H1 (cell line): ENCODE results near the gene MTG1. TPM values are rescaled to one million over a fixed set of nuclear protein-coding genes. Genes with fewer than 3 reads are reported as not detected.
"Not testable (repeated sequence)": the region's sequence is repeated elsewhere in the genome, so short reads cannot be mapped to it uniquely, and the experiment has no call there.

Experiments
- CTCF ChIA-PET: fragments of 300-600 bp; sonication (Branson Sonifier 250); formaldehyde crosslinking; loops from one replicate; lab custom pipeline; 2021; ENCODE audit not compliant: partially characterized antibody; lab: Charles Lee
- POLR2A ChIA-PET: fragments of 300-600 bp; sonication (Branson Sonifier 250); formaldehyde crosslinking; loops from one replicate; lab custom pipeline; 2021; ENCODE audit warnings: inconsistent platforms; ENCODE audit not compliant: partially characterized antibody; lab: Charles Lee
- DNase-seq, 2 experiments: peaks; one replicate each; pipeline versions ENCODE4 v3.0.0 to v3.0.0-alpha.2; 2010 to 2022; ENCODE audit warnings: low spot score in 2 of 2, low read depth in 1 of 2, mixed read lengths in 1 of 2
- FAIRE-seq: peaks from 2 replicates; lab custom pipeline; 2011; peaks lifted over from hg19 to GRCh38; lab: Jason Lieb, UNC
- H2AFZ ChIP-seq: 2 replicates; pipeline ENCODE4 v1.8.1; 2012; ENCODE audit warnings: low read length, inconsistent platforms
- H2AK5ac ChIP-seq: 2 replicates; pipeline ENCODE4 v1.6.1; 2013; ENCODE audit warnings: low read depth, low read length
- H2BK120ac ChIP-seq: replicated peaks from 2 replicates; pipeline ENCODE3; 2013; ENCODE audit warnings: low read depth, low read length, inconsistent platforms
- H2BK12ac ChIP-seq: 2 replicates; pipeline ENCODE4 v1.6.1; 2013; ENCODE audit warnings: low read depth, low read length
- H2BK15ac ChIP-seq: 2 replicates; pipeline ENCODE4 v1.6.1; 2013; ENCODE audit warnings: low read length
- H2BK20ac ChIP-seq: 2 replicates; pipeline ENCODE4 v1.6.1; 2013; ENCODE audit warnings: low read length
- H2BK5ac ChIP-seq: 2 replicates; pipeline ENCODE4 v1.6.1; 2013; ENCODE audit warnings: low read depth, low read length
- H3K14ac ChIP-seq: 2 replicates; pipeline ENCODE4 v1.6.1; 2013; ENCODE audit warnings: inconsistent platforms; ENCODE audit not compliant: insufficient read length
- H3K18ac ChIP-seq: 2 replicates; pipeline ENCODE4 v1.6.1; 2013; ENCODE audit warnings: low read length; ENCODE audit errors: extremely low read depth
- H3K23ac ChIP-seq: 2 replicates; pipeline ENCODE4 v1.6.1; 2013; ENCODE audit warnings: inconsistent platforms; ENCODE audit not compliant: insufficient read length
- H3K23me2 ChIP-seq: 2 replicates; pipeline ENCODE4 v1.6.1; 2013; ENCODE audit warnings: low read depth, low read length
- H3K27ac ChIP-seq: 2 replicates; pipeline ENCODE4 v1.6.1; 2011; ENCODE audit warnings: low read depth, low read length, inconsistent platforms
- H3K27me3 ChIP-seq, 4 experiments: replicated peaks in 1 of 4; 1 replicate in 1 of 4; 2 replicates in 3 of 4; pipeline versions ENCODE4 v1.6.1 to v1.8.1; 2011 to 2013; ENCODE audit warnings: low read length in 3 of 4, mild to moderate bottlenecking in 3 of 4, inconsistent platforms in 2 of 4, mixed read lengths in 2 of 4, moderate library complexity in 1 of 4; ENCODE audit not compliant: control insufficient read depth in 3 of 4, insufficient read depth in 3 of 4; ENCODE audit errors: extremely low read depth in 1 of 4
- H3K36me3 ChIP-seq, 4 experiments: 2 replicates each; pipeline versions ENCODE4 v1.6.1 to v1.8.1; 2011 to 2013; ENCODE audit warnings: mild to moderate bottlenecking in 4 of 4, low read length in 3 of 4, moderate library complexity in 2 of 4, control low read depth in 1 of 4, inconsistent platforms in 1 of 4; ENCODE audit not compliant: insufficient read depth in 4 of 4, control insufficient read depth in 2 of 4
- H3K4ac ChIP-seq: replicated peaks from 2 replicates; pipeline ENCODE3; 2013; ENCODE audit warnings: low read length, low read depth, mixed read lengths, inconsistent platforms; ENCODE audit not compliant: insufficient read length
- H3K4me1 ChIP-seq, 4 experiments: replicated peaks in 1 of 4; 1 replicate in 1 of 4; 2 replicates in 3 of 4; pipeline versions ENCODE4 v1.6.1 to v1.8.1; 2011 to 2013; ENCODE audit warnings: low read length in 3 of 4, inconsistent platforms in 2 of 4, mixed read lengths in 1 of 4; ENCODE audit not compliant: insufficient read depth in 4 of 4, control insufficient read depth in 3 of 4
- H3K4me2 ChIP-seq, 2 experiments: 2 replicates each; pipeline versions ENCODE4 v1.6.1 to v1.8.1; 2011 to 2013; ENCODE audit warnings: low read depth in 2 of 2, low read length in 2 of 2, control low read depth in 1 of 2, inconsistent platforms in 1 of 2, mild to moderate bottlenecking in 1 of 2; ENCODE audit not compliant: insufficient read depth in 1 of 2
- H3K4me3 ChIP-seq, 4 experiments: fragments of 200-600, 300-600 bp in 1 of 4; sonication (generic), shearing (Covaris generic), sonication (Bioruptor Twin) in 1 of 4; 2 replicates each; pipeline versions ENCODE4 v1.5.1 to v1.8.1; 2011 to 2016; ENCODE audit warnings: low read length in 4 of 4, low read depth in 3 of 4, control low read depth in 2 of 4, inconsistent platforms in 2 of 4, mild to moderate bottlenecking in 2 of 4, mixed read lengths in 1 of 4, moderate library complexity in 1 of 4; ENCODE audit not compliant: insufficient read depth in 2 of 4; ENCODE audit errors: extremely low read depth in 1 of 4
- H3K56ac ChIP-seq: replicated peaks from 2 replicates; pipeline ENCODE3; 2013; ENCODE audit warnings: low read depth, mild to moderate bottlenecking, mixed read lengths, low read length, inconsistent platforms; ENCODE audit not compliant: insufficient read length
- H3K79me1 ChIP-seq: 2 replicates; pipeline ENCODE4 v1.6.1; 2013; ENCODE audit warnings: low read depth, low read length, control low read depth
- H3K79me2 ChIP-seq, 2 experiments: 2 replicates each; pipeline versions ENCODE4 v1.6.1 to v1.8.1; 2012 to 2013; ENCODE audit warnings: low read length in 2 of 2, mild to moderate bottlenecking in 2 of 2, inconsistent platforms in 1 of 2; ENCODE audit not compliant: insufficient read depth in 2 of 2, control insufficient read depth in 1 of 2
- H3K9ac ChIP-seq, 4 experiments: replicated peaks in 1 of 4; 1 replicate in 1 of 4; 2 replicates in 3 of 4; pipeline versions ENCODE4 v1.6.1 to v1.8.1; 2011 to 2013; ENCODE audit warnings: low read depth in 3 of 4, low read length in 3 of 4, control low read depth in 2 of 4, mild to moderate bottlenecking in 2 of 4, moderate library complexity in 2 of 4, inconsistent platforms in 1 of 4; ENCODE audit errors: extremely low read depth in 1 of 4
- H3K9me3 ChIP-seq, 2 experiments: 2 replicates each; pipeline versions ENCODE4 v1.6.1 to v1.8.1; 2012 to 2013; ENCODE audit warnings: mild to moderate bottlenecking in 2 of 2, moderate library complexity in 2 of 2, control low read depth in 1 of 2, inconsistent platforms in 1 of 2, low read depth in 1 of 2, low read length in 1 of 2, mixed read lengths in 1 of 2; ENCODE audit not compliant: insufficient read depth in 2 of 2
- H4K20me1 ChIP-seq, 2 experiments: replicated peaks in 1 of 2; 2 replicates each; pipeline versions ENCODE3 to v1.8.1; 2011 to 2013; ENCODE audit warnings: inconsistent platforms in 2 of 2, low read length in 2 of 2, mild to moderate bottlenecking in 1 of 2; ENCODE audit not compliant: insufficient read depth in 2 of 2, control insufficient read depth in 1 of 2
- H4K5ac ChIP-seq: 2 replicates; pipeline ENCODE4 v1.6.1; 2013; ENCODE audit warnings: low read length, low read depth, mixed read lengths, inconsistent platforms; ENCODE audit not compliant: insufficient read length
- H4K8ac ChIP-seq: 2 replicates; pipeline ENCODE4 v1.8.0; 2013; ENCODE audit warnings: mild to moderate bottlenecking, moderate library complexity, low read length, inconsistent platforms; ENCODE audit not compliant: insufficient read depth; ENCODE audit errors: extremely low read depth
- H4K91ac ChIP-seq: replicated peaks from 2 replicates; pipeline ENCODE3; 2013; ENCODE audit warnings: low read length, mixed read lengths, inconsistent platforms; ENCODE audit not compliant: insufficient read length
- WGBS, 2 experiments: shearing (Covaris generic) in 1 of 2; methylation state at CpG; one replicate each; pipeline versions ENCODE4 v1.1.6 to v1.1.7; 2013 to 2015; ENCODE audit warnings: low lambda C conversion rate in 2 of 2, mixed read lengths in 2 of 2, inconsistent platforms in 1 of 2, low coverage in 1 of 2, missing lambda C conversion rate in 1 of 2; ENCODE audit not compliant: insufficient replicate concordance in 2 of 2, insufficient coverage in 1 of 2, insufficient read length in 1 of 2; ENCODE audit errors: extremely low coverage in 1 of 2, missing lambda C conversion rate in 1 of 2; 5-methylcytosine and 5-hydroxymethylcytosine counted together
- polyA plus RNA-seq, 7 experiments: library from polyadenylated mRNA; depleted of rRNA in 3 of 7; stranded (reverse) in 5 of 7; unstranded in 2 of 7; fragments of >200 nt in 5 of 7; fragments of 200-250 nt in 2 of 7; gene quantifications; 1 replicate in 5 of 7; 2 replicates in 1 of 7; 4 replicates in 1 of 7; pipeline versions ENCODE4 v1.2.1 to v1.2.3, GENCODE V29; 2011 to 2013; ENCODE audit warnings: missing spikeins in 2 of 7, mixed read lengths in 2 of 7
- total RNA-seq: library from RNA; stranded (reverse); fragmentation: NEBNext Ultra II Directional; extraction: Animal tissue kit (Norgen Biotek cat#: 25700); gene quantifications from 2 replicates; pipeline ENCODE4 v1.2.1, GENCODE V29; 2021

MTG1 gene
- total and polyA plus RNA-seq, 2 of the 8 experiments (the other 6 are each of a cell fraction or from before 2014, with no cell fraction given), result 56.6 to 81.6 TPM

- H2BK15ac ChIP-seq, H3K4me3 ChIP-seq, H3K27ac ChIP-seq, POLR2A ChIA-PET, H2AFZ ChIP-seq, H3K9ac ChIP-seq, FAIRE-seq, H2BK12ac ChIP-seq, H4K5ac ChIP-seq, H3K27me3 ChIP-seq, H2BK20ac ChIP-seq, H3K56ac ChIP-seq, DNase-seq, H3K4me2 ChIP-seq, H3K79me1 ChIP-seq, H4K91ac ChIP-seq, H3K79me2 ChIP-seq, H3K23me2 ChIP-seq, H3K4ac ChIP-seq, H4K20me1 ChIP-seq, H2BK120ac ChIP-seq, H3K23ac ChIP-seq, H2AK5ac ChIP-seq, H3K4me1 ChIP-seq, H3K14ac ChIP-seq, H4K8ac ChIP-seq, H3K36me3 ChIP-seq, H3K18ac ChIP-seq, H2BK5ac ChIP-seq, CTCF ChIA-PET: not testable (repeated sequence)
- WGBS, 2 experiments, result no CpG with 5 or more reads among the region's 25 CpGs
- peaks cover 3 to 32% of the 10 kb centered on the region in 2 experiments for H3K9me3 ChIP-seq
Observed at GRCh38 chr10:133432789-133433188, 38.8 kb downstream of the MTG1 start.
